K562 (cell line): ENCODE measurements around the gene NTM.

Experiments
- BRD9 ChIP-seq: fragments of 450-650 bp; IDR thresholded peaks from 2 replicates; pipeline ENCODE4 v1.6.1; 2018; ENCODE audit warnings: low read depth; ENCODE audit not compliant: partially characterized antibody
- BRF1 ChIP-seq: IDR thresholded peaks from 3 replicates; pipeline ENCODE4 v1.6.1; 2011; ENCODE audit warnings: borderline replicate concordance, mild to moderate bottlenecking; ENCODE audit not compliant: insufficient read length; ENCODE audit errors: extremely low read depth
- ETV6 ChIP-seq, 3 experiments: fragments of 150-350 bp in 1 of 3; sonication (generic) in 1 of 3; formaldehyde crosslinking in 1 of 3; IDR thresholded peaks; 2 replicates each; pipeline versions ENCODE4 v1.6.1 to v1.8.0; 2014 to 2022; ENCODE audit warnings: borderline replicate concordance in 2 of 3, low read depth in 2 of 3, antibody characterized with exemption in 1 of 3, low read length in 1 of 3, mild to moderate bottlenecking in 1 of 3, missing genetic modification reagents in 1 of 3
- POLR2A ChIP-seq: fragments of 450-650 bp; conservative IDR thresholded peaks from 2 replicates; pipeline ENCODE4 v1.6.1; 2016
- RBM14 ChIP-seq: fragments of 200-400 bp; formaldehyde crosslinking; IDR thresholded peaks from 2 replicates; pipeline ENCODE4 v1.6.1; 2018; ENCODE audit warnings: low read depth, mild to moderate bottlenecking, low read length, moderate library complexity, borderline replicate concordance; ENCODE audit not compliant: insufficient read depth
- ZNF764 ChIP-seq: fragments of 250-450 bp; sonication (Bioruptor Pico); IDR thresholded peaks from 2 replicates; pipeline ENCODE4 v1.4.0; 2020; ENCODE audit warnings: low read depth, mild to moderate bottlenecking, moderate library complexity
- TF ChIP-seq, protein P1 (sequence below): sonication (generic); IDR thresholded peaks from 2 replicates; pipeline ENCODE4 v1.6.1; 2016
- TF ChIP-seq, protein P2 (sequence below): sonication (generic); formaldehyde crosslinking; IDR thresholded peaks from 2 replicates; pipeline ENCODE4 v1.8.0; 2022; ENCODE audit warnings: missing genetic modification reagents, mild to moderate bottlenecking, moderate library complexity, borderline replicate concordance

DNA sequence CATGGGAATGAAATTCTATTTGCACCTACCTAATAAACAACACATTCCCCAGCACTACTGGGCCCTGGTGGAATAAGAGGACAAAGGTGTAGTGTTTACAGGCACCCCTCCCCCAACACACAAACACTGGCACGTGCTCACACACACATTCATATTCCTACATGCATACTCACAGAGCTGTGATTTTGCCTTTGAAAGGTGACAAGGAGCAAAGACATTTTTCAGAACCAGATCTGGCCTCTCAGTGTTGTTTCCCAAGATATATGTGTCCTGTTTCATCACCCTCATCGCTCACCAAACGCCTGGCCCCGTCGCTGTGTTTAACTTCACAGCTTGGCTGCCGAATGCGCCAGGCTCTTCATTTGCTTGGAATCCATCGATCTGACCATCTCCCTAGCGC is 292.6 kb downstream of the NTM start:
- TF ChIP-seq POLR2A: no peak
- TF ChIP-seq BRD9: no peak
- TF ChIP-seq, protein P1, sequence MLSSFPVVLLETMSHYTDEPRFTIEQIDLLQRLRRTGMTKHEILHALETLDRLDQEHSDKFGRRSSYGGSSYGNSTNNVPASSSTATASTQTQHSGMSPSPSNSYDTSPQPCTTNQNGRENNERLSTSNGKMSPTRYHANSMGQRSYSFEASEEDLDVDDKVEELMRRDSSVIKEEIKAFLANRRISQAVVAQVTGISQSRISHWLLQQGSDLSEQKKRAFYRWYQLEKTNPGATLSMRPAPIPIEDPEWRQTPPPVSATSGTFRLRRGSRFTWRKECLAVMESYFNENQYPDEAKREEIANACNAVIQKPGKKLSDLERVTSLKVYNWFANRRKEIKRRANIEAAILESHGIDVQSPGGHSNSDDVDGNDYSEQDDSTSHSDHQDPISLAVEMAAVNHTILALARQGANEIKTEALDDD: no peak
- TF ChIP-seq, protein P2, sequence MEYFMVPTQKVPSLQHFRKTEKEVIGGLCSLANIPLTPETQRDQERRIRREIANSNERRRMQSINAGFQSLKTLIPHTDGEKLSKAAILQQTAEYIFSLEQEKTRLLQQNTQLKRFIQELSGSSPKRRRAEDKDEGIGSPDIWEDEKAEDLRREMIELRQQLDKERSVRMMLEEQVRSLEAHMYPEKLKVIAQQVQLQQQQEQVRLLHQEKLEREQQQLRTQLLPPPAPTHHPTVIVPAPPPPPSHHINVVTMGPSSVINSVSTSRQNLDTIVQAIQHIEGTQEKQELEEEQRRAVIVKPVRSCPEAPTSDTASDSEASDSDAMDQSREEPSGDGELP (CRISPR knock-in tag): no peak
- TF ChIP-seq BRF1: no peak
- TF ChIP-seq ZNF764 (CRISPR knock-in tag): no peak
- TF ChIP-seq RBM14: no peak
- no peak for TF ChIP-seq ETV6 (IDR thresholded peaks at IDR 0.05; ENCODE audit: borderline replicate concordance in 1 of 2, low read depth in 2 of 2, low read length in 1 of 2)
- no peak for TF ChIP-seq ETV6 (CRISPR knock-in tag; IDR thresholded peaks at IDR 0.05; ENCODE audit: borderline replicate concordance)
